ENCODE data around the gene ST3GAL2.

ST3GAL2 gene

GRCh38 chr16:70472786-70473433 lies 34.0 kb upstream of the ST3GAL2 start:
- H4K20me1 ChIP-seq (ENCODE audit: low read depth, low read length) = no peaks in the 10 kb centered on the region
- H3K4me2 ChIP-seq (ENCODE audit: low read depth, low read length, poor library complexity, severe bottlenecking) = no peak overlapping the region
- H3K4me3 ChIP-seq (ENCODE audit: insufficient read depth, low read length, poor library complexity, severe bottlenecking) = no peak overlapping the region
- no peaks in the 10 kb centered on the region for H3K9me3 ChIP-seq (ENCODE audit: insufficient read depth, low read length)
- no peak for TF ChIP-seq EZH2phosphoT487 (conservative IDR thresholded peaks at IDR 0.05; ENCODE audit: low read length)
- TF ChIP-seq CTCF (IDR thresholded peaks at IDR 0.05; ENCODE audit: insufficient read depth, low read length, poor library complexity, severe bottlenecking) = no peak
- H3K27me3 ChIP-seq (ENCODE audit: low read length) = no peaks in the 10 kb centered on the region
- no peak overlapping the region for H3K9ac ChIP-seq (ENCODE audit: low read length)
- H3K27ac ChIP-seq (ENCODE audit: low read depth, low read length) = no peak overlapping the region
- H3K79me2 ChIP-seq (ENCODE audit: insufficient read depth, low read length) = no peaks in the 10 kb centered on the region
- H3K9me2 ChIP-seq (replicated peaks; ENCODE audit: insufficient read depth, low read length) = no peaks in the 10 kb centered on the region
- no peaks in the 10 kb centered on the region for H3K36me3 ChIP-seq (ENCODE audit: low read length)
- no peaks in the 10 kb centered on the region for H3F3A ChIP-seq (ENCODE audit: insufficient read depth)
- H2AFZ ChIP-seq (ENCODE audit: low read depth, low read length, severe bottlenecking) = no peak overlapping the region

- Histone ChIP-seq H3K4me3 (ENCODE audit: insufficient read depth, low read length, poor library complexity, severe bottlenecking) (no peak overlapping the region), H3K4me2 (ENCODE audit: low read depth, low read length, poor library complexity, severe bottlenecking) (no peak overlapping the region), H3F3A (ENCODE audit: insufficient read depth) (no peaks in the 10 kb centered on the region), H3K36me3 (ENCODE audit: low read length) (no peaks in the 10 kb centered on the region), H4K20me1 (ENCODE audit: low read depth, low read length) (no peaks in the 10 kb centered on the region), H3K9me3 (ENCODE audit: insufficient read depth, low read length) (no peaks in the 10 kb centered on the region), H3K9ac (ENCODE audit: low read length) (no peak overlapping the region), H3K79me2 (ENCODE audit: insufficient read depth, low read length) (no peaks in the 10 kb centered on the region), H3K27me3 (ENCODE audit: low read length) (no peaks in the 10 kb centered on the region), H3K9me2 (replicated peaks; ENCODE audit: insufficient read depth, low read length) (no peaks in the 10 kb centered on the region), H2AFZ (ENCODE audit: low read depth, low read length, severe bottlenecking) (no peak overlapping the region), H3K27ac (ENCODE audit: low read depth, low read length) (no peak overlapping the region)
- no peak for TF ChIP-seq EZH2phosphoT487 (conservative IDR thresholded peaks at IDR 0.05; ENCODE audit: low read length)
- peak; percentile 20 for TF ChIP-seq CTCF (IDR thresholded peaks at IDR 0.05; ENCODE audit: insufficient read depth, low read length, poor library complexity, severe bottlenecking)
Observed at GRCh38 chr16:70470927-70471341, 32.0 kb upstream of the ST3GAL2 start.

- no peaks in the 10 kb centered on the region for H3K27me3 ChIP-seq (ENCODE audit: low read length)
Observed at GRCh38 chr16:70470141-70470926, 31.4 kb upstream of the ST3GAL2 start.

More at GRCh38 chr16:70470141-70470926, 31.4 kb upstream of the ST3GAL2 start:
- H2AFZ ChIP-seq (ENCODE audit: low read depth, low read length, severe bottlenecking) = no peak overlapping the region
- H4K20me1 ChIP-seq (ENCODE audit: low read depth, low read length) = no peaks in the 10 kb centered on the region
- H3K9me3 ChIP-seq (ENCODE audit: insufficient read depth, low read length) = no peaks in the 10 kb centered on the region
- H3K9ac ChIP-seq (ENCODE audit: low read length) = no peak overlapping the region
- no peaks in the 10 kb centered on the region for H3F3A ChIP-seq (ENCODE audit: insufficient read depth)
- no peak overlapping the region for H3K27ac ChIP-seq (ENCODE audit: low read depth, low read length)
- H3K4me2 ChIP-seq (ENCODE audit: low read depth, low read length, poor library complexity, severe bottlenecking) = no peak overlapping the region
- no peak overlapping the region for H3K4me3 ChIP-seq (ENCODE audit: insufficient read depth, low read length, poor library complexity, severe bottlenecking)
- TF ChIP-seq CTCF (IDR thresholded peaks at IDR 0.05; ENCODE audit: insufficient read depth, low read length, poor library complexity, severe bottlenecking) (no peak), EZH2phosphoT487 (conservative IDR thresholded peaks at IDR 0.05; ENCODE audit: low read length) (no peak)
- H3K36me3 ChIP-seq (ENCODE audit: low read length) = no peaks in the 10 kb centered on the region
- no peaks in the 10 kb centered on the region for H3K9me2 ChIP-seq (replicated peaks; ENCODE audit: insufficient read depth, low read length)
- no peaks in the 10 kb centered on the region for H3K79me2 ChIP-seq (ENCODE audit: insufficient read depth, low read length)
